Thymus (tissue), 11 donors: ENCODE results near the gene SLC39A13. TPM values are rescaled to one million over a fixed set of nuclear protein-coding genes. Genes with fewer than 3 reads are reported as not detected.
A peak's percentile ranks its signal among the peaks of the same experiment; 100 is the strongest.

Experiments used
- DNase-seq, 9 donors: peaks; one replicate each; pipeline ENCODE4 v3.0.0-alpha.2; 2013; ENCODE audit warnings: low spot score in 9 of 9, low read depth in 6 of 9, missing footprints in 1 of 9
- H3K27ac ChIP-seq, 2 donors: one replicate each; pipeline ENCODE4 v1.5.1; 2013; ENCODE audit warnings: control low read depth in 1 of 2, low read depth in 1 of 2, low read length in 1 of 2, mild to moderate bottlenecking in 1 of 2, moderate library complexity in 1 of 2
- H3K27me3 ChIP-seq, 2 donors: one replicate each; pipeline ENCODE4 v1.5.1; 2013; ENCODE audit warnings: low read length in 1 of 2; ENCODE audit not compliant: control insufficient read depth in 2 of 2, insufficient read depth in 1 of 2
- H3K36me3 ChIP-seq, 2 donors: one replicate each; pipeline ENCODE4 v1.5.1; 2013; ENCODE audit warnings: low read length in 1 of 2, mild to moderate bottlenecking in 1 of 2, moderate library complexity in 1 of 2; ENCODE audit not compliant: control insufficient read depth in 2 of 2, insufficient read depth in 2 of 2
- H3K4me1 ChIP-seq, 2 donors: one replicate each; pipeline ENCODE4 v1.5.1; 2013; ENCODE audit warnings: low read length in 2 of 2; ENCODE audit not compliant: control insufficient read depth in 2 of 2, insufficient read depth in 2 of 2
- H3K4me3 ChIP-seq, 2 donors: one replicate each; pipeline ENCODE4 v1.5.1; 2013; ENCODE audit warnings: low read length in 2 of 2, control low read depth in 1 of 2, mild to moderate bottlenecking in 1 of 2
- H3K9me3 ChIP-seq, 2 donors: one replicate each; pipeline ENCODE4 v1.5.1; 2013; ENCODE audit warnings: low read length in 1 of 2, mild to moderate bottlenecking in 1 of 2; ENCODE audit not compliant: control insufficient read depth in 2 of 2, insufficient read depth in 1 of 2
- WGBS: extraction: QIAGEN DNeasy Blood & Tissue Kit; methylation state at CpG from one replicate; pipeline ENCODE4 v1.1.7; 2013; 5-methylcytosine and 5-hydroxymethylcytosine counted together
- polyA plus RNA-seq: library from polyadenylated mRNA; stranded (reverse); fragments of 200-250 nt; gene quantifications from one replicate; pipeline ENCODE4 v1.2.3, GENCODE V29; 2013
- total RNA-seq: library from RNA; stranded (reverse); fragments of 120-200 nt; gene quantifications from one replicate; pipeline ENCODE4 v1.2.4, GENCODE V29; 2013
- donor health status: healthy.

Gene SLC39A13
- total and polyA plus RNA-seq, 2 donors = 15.0 to 37.1 TPM

DNA sequence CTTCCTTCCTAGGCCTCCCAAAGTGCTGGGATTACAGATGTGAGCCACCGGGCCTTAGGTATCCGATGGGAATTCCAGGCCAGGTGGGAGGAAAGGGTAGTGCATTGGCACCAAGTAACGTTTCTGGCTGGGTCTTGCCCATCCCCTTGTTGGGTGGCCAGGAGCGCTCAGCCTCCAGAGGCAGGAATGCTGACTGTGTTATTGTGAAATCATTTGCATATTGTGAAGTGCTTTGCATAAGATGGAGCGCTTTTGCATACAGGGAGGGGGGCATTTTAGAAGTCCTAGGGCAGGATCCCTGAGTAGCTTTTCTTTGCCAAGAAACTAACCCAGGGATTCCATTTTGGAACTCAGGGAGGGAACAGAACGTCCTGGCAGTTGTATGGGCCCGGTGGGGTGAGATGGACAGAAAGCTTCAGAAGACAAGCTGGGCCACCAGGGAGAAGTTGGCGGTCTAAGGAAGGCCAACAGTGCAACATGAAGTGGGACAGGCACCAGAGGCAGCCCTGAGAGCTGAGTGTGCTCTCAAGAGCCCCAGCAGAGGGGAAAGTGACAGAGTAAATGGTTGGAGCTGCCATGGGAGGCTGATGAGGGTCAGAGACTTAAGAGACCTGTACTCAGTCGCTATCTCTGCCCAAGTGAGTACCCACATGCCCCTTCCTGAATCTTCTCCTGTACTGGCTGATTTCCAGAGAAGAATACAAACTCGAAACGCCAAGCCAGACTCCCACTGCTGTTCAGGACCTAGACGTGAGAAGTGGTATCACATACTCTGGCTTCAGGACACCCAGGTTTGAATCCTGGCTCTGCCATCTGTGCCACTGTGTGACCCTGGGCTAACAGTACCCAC lies 1.3 kb upstream of the SLC39A13 start:
- Histone ChIP-seq H3K36me3 (peaks cover 10 to 11% of the 10 kb centered on the region in 2 donors), H3K27ac (peak overlapping the region; percentile 81 to 90), H3K9me3 (no peaks in the 10 kb centered on the region), H3K27me3 (no peaks in the 10 kb centered on the region), H3K4me3 (peak overlapping the region; percentile 60 to 82), H3K4me1 (peaks cover 11 to 20% of the 10 kb centered on the region in 2 donors)
- no peak for DNase-seq
- WGBS = 77% methylated on average over 12 of the region's 12 CpGs

GRCh38 chr11:47408598-47409439 lies 429 bp downstream of the SLC39A13 start:
- Histone ChIP-seq H3K4me3 (peak overlapping the region; percentile 74 to 82), H3K9me3 (no peaks in the 10 kb centered on the region), H3K4me1 (peaks cover 11 to 20% of the 10 kb centered on the region in 2 donors), H3K36me3 (peaks cover 18 to 19% of the 10 kb centered on the region in 2 donors), H3K27ac (peak overlapping the region; percentile 58 to 68), H3K27me3 (no peaks in the 10 kb centered on the region)
- DNase-seq = peak in 1 of 9 donors; percentile 38
- 18% methylated on average over 50 of the region's 50 CpGs for WGBS

DNA sequence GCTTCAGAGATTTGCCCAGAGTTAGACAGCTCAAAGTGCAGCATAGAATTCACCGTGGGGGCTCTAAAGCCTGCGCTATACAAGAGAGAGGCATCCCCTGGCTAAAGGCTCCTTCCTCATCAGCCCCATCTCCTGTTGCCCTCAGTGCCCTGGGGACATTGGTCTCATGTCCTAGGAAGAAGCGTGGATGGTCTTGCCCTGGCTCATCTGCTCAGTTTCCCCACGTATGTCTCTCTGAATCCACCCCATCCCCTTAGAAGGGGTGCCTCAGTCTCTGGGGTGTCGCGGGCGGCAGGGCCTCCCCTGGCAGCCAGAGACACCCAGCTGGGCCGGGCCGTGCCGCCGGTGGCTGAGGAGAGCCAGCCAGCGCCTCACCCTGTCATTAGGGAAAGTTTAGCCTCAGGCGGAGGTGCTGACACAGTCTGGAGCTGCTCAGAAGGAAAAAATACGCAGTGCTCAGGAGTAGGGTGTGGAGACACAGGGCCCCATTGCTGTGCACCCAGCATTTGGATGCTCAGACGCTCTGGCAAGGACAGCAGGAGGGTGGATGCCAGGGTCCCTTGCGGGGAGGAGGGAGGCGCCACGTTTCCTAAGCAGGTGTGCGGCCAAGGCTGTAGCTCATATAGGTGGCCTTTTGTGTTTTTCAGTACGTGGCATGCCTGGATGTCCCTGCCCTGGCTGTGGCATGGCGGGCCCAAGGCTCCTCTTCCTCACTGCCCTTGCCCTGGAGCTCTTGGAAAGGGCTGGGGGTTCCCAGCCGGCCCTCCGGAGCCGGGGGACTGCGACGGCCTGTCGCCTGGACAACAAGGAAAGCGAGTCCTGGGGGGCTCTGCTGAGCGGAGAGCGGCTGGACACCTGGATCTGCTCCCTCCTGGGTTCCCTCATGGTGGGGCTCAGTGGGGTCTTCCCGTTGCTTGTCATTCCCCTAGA lies 1.3 kb downstream of the SLC39A13 start:
- DNase-seq = no peak
- Histone ChIP-seq H3K27ac (peak overlapping the region in 1 of 2 donors; percentile 68), H3K36me3 (peaks cover 26 to 28% of the 10 kb centered on the region in 2 donors), H3K9me3 (no peaks in the 10 kb centered on the region), H3K4me1 (peaks cover 11 to 20% of the 10 kb centered on the region in 2 donors), H3K27me3 (no peaks in the 10 kb centered on the region), H3K4me3 (peak overlapping the region; percentile 74 to 82)
- WGBS = 95% methylated on average over 31 of the region's 31 CpGs

DNA sequence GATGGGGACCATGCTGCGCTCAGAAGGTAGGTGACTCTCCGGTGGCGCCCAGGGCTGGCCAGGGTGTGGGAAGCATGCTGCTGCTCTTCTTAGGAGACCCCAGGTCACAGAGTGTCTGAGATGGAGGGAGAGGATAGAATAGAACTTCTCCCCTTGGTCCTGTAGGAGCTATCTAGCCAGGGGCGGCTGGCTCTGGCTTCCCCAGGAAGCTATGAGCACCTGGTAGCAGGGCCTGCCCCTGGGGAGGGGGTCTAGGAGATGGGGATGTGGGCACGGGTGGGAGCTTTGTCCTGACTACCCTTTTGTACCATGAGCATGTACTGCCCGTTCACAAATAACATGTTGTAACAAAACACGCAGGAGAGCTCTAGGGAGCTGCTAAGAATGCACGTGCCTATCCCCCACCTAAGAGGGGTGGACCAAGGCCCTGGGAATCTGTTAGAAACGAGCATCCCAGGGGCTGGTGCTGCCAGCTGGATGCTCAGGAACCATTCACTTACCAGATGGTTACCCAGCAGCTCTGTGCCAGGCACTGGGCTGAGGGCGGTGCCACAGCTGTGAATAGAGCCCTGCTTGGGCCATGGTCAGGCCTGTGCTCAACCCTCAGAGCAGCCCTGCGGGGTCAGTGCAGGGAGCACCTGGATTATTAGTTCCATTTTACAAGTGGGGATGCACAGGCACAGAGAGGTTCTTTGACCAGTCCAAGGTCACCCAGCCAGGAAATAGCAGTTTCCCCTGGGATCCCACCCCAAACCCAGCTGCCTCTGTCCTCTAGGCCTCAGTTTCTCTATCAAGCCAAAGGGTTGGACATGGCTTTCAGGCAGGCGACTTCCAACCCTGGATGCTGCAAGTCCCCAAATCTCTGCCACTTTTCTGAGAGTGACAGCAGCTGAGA lies 2.2 kb downstream of the SLC39A13 start:
- no peak for DNase-seq
- peaks cover 29 to 37% of the 10 kb centered on the region in 2 donors for H3K36me3 ChIP-seq

GRCh38 chr11:47411884-47412746 lies 3.7 kb downstream of the SLC39A13 start:
- Histone ChIP-seq H3K36me3 (peaks cover 43 to 45% of the 10 kb centered on the region in 2 donors), H3K27me3 (no peaks in the 10 kb centered on the region), H3K9me3 (no peaks in the 10 kb centered on the region), H3K27ac (no peak overlapping the region), H3K4me3 (no peak overlapping the region), H3K4me1 (peaks cover 11 to 17% of the 10 kb centered on the region in 2 donors)
- no peak for DNase-seq
- 87% methylated on average over 12 of the region's 12 CpGs for WGBS

More for the DNA sequence above, 2.2 kb downstream of the SLC39A13 start:
- Histone ChIP-seq H3K4me1 (peaks cover 11 to 20% of the 10 kb centered on the region in 2 donors), H3K27ac (no peak overlapping the region), H3K9me3 (no peaks in the 10 kb centered on the region), H3K27me3 (no peaks in the 10 kb centered on the region), H3K4me3 (no peak overlapping the region)
- WGBS = 90% methylated on average over 12 of the region's 12 CpGs

- DNase-seq = no peak
- WGBS = 95% methylated on average over 13 of the region's 13 CpGs
- no peaks in the 10 kb centered on the region for H3K27me3 ChIP-seq
- H3K27ac ChIP-seq = no peak overlapping the region
- no peaks in the 10 kb centered on the region for H3K9me3 ChIP-seq
- peaks cover 54 to 55% of the 10 kb centered on the region in 2 donors for H3K36me3 ChIP-seq
- no peak overlapping the region for H3K4me3 ChIP-seq
- H3K4me1 ChIP-seq = peaks cover 6 to 9% of the 10 kb centered on the region in 2 donors
These were observed 5.0 kb downstream of the SLC39A13 start for GRCh38 chr11:47413351-47413750.

- Histone ChIP-seq H3K36me3 (peaks cover 61 to 63% of the 10 kb centered on the region in 2 donors), H3K27me3 (no peaks in the 10 kb centered on the region), H3K4me1 (peaks cover 3 to 4% of the 10 kb centered on the region in 2 donors), H3K27ac (no peak overlapping the region), H3K4me3 (no peak overlapping the region), H3K9me3 (no peaks in the 10 kb centered on the region)
- 94% methylated on average over 16 of the region's 16 CpGs for WGBS
- no peak for DNase-seq
These were observed 5.7 kb downstream of the SLC39A13 start for GRCh38 chr11:47413908-47414684.
